Thymus (tissue), 14 donors: ENCODE data around the gene SKAP2. TPM values are rescaled to one million over a fixed set of nuclear protein-coding genes. Genes with fewer than 3 reads are reported as not detected.
A peak's percentile ranks its signal among the peaks of the same experiment; 100 is the strongest.

Source experiments
- DNase-seq, 9 donors: peaks; one replicate each; pipeline ENCODE4 v3.0.0-alpha.2; 2013; ENCODE audit warnings: low spot score in 9 of 9, low read depth in 6 of 9, missing footprints in 1 of 9
- H3K27ac ChIP-seq, 2 donors: one replicate each; pipeline ENCODE4 v1.5.1; 2013; ENCODE audit warnings: control low read depth in 1 of 2, low read depth in 1 of 2, low read length in 1 of 2, mild to moderate bottlenecking in 1 of 2, moderate library complexity in 1 of 2
- H3K27me3 ChIP-seq, 2 donors: one replicate each; pipeline ENCODE4 v1.5.1; 2013; ENCODE audit warnings: low read length in 1 of 2; ENCODE audit not compliant: control insufficient read depth in 2 of 2, insufficient read depth in 1 of 2
- H3K36me3 ChIP-seq, 2 donors: one replicate each; pipeline ENCODE4 v1.5.1; 2013; ENCODE audit warnings: low read length in 1 of 2, mild to moderate bottlenecking in 1 of 2, moderate library complexity in 1 of 2; ENCODE audit not compliant: control insufficient read depth in 2 of 2, insufficient read depth in 2 of 2
- H3K4me1 ChIP-seq, 2 donors: one replicate each; pipeline ENCODE4 v1.5.1; 2013; ENCODE audit warnings: low read length in 2 of 2; ENCODE audit not compliant: control insufficient read depth in 2 of 2, insufficient read depth in 2 of 2
- H3K4me3 ChIP-seq, 2 donors: one replicate each; pipeline ENCODE4 v1.5.1; 2013; ENCODE audit warnings: low read length in 2 of 2, control low read depth in 1 of 2, mild to moderate bottlenecking in 1 of 2
- H3K9me3 ChIP-seq, 2 donors: one replicate each; pipeline ENCODE4 v1.5.1; 2013; ENCODE audit warnings: low read length in 1 of 2, mild to moderate bottlenecking in 1 of 2; ENCODE audit not compliant: control insufficient read depth in 2 of 2, insufficient read depth in 1 of 2
- WGBS: extraction: QIAGEN DNeasy Blood & Tissue Kit; methylation state at CpG from one replicate; pipeline ENCODE4 v1.1.7; 2013; 5-methylcytosine and 5-hydroxymethylcytosine counted together
- long read RNA-seq, 10 donors: transcript quantifications; one replicate each; lab custom pipeline, GENCODE V29; 2026
- polyA plus RNA-seq: library from polyadenylated mRNA; stranded (reverse); fragments of 200-250 nt; gene quantifications from one replicate; pipeline ENCODE4 v1.2.3, GENCODE V29; 2013
- total RNA-seq: library from RNA; stranded (reverse); fragments of 120-200 nt; gene quantifications from one replicate; pipeline ENCODE4 v1.2.4, GENCODE V29; 2013
- donor health status: healthy.

The SKAP2 gene
- total RNA-seq (9.8 TPM), polyA plus RNA-seq (10.6 TPM)
- long read RNA-seq, donor 1: 0 reads
- long read RNA-seq, donor 2: 0 reads
- long read RNA-seq, donor 3, partial matches to known transcripts: 0 of 4 reads
- long read RNA-seq, donor 3, other reads (novel, unspliced or antisense): 0 of 4 reads
- long read RNA-seq, donor 4, partial matches to known transcripts: 0 of 3 reads
- long read RNA-seq, donor 4, other reads (novel, unspliced or antisense): 0 of 3 reads
- long read RNA-seq, donor 5, transcript SKAP2-201 (13 exons, 3,998 nt): major isoform, 6 of 6 reads
- long read RNA-seq, donor 5, partial matches to known transcripts: 0 of 6 reads
- long read RNA-seq, donor 5, other reads (novel, unspliced or antisense): 0 of 6 reads
- long read RNA-seq, donor 6, partial matches to known transcripts: 0 of 3 reads
- long read RNA-seq, donor 6, other reads (novel, unspliced or antisense): 0 of 3 reads
- long read RNA-seq, donor 7, transcript SKAP2-201 (13 exons, 3,998 nt): major isoform, 6 of 6 reads
- long read RNA-seq, donor 7, partial matches to known transcripts: 0 of 6 reads
- long read RNA-seq, donor 7, other reads (novel, unspliced or antisense): 0 of 6 reads
- long read RNA-seq, donor 8, transcript SKAP2-201 (13 exons, 3,998 nt): major isoform, 7 of 7 reads
- long read RNA-seq, donor 8, partial matches to known transcripts: 0 of 7 reads
- long read RNA-seq, donor 8, other reads (novel, unspliced or antisense): 0 of 7 reads
- long read RNA-seq, donor 9, partial matches to known transcripts: 0 of 4 reads
- long read RNA-seq, donor 9, other reads (novel, unspliced or antisense): 0 of 4 reads
- long read RNA-seq, donor 10, partial matches to known transcripts: 9 of 12 reads
- long read RNA-seq, donor 10, other reads (novel, unspliced or antisense): 0 of 12 reads

- no peaks in the 10 kb centered on the region for H3K9me3 ChIP-seq
- peaks cover 4 to 5% of the 10 kb centered on the region in 2 donors for H3K4me1 ChIP-seq
- no peaks in the 10 kb centered on the region for H3K36me3 ChIP-seq
- peak; percentile 86 to 97 (median 91) for DNase-seq
- peak within 1 kb of the TSS; percentile 85 to 88 for H3K27ac ChIP-seq
- peaks cover 0 to 6% of the 10 kb centered on the region in 2 donors for H3K27me3 ChIP-seq
- under 1% methylated on average over 52 of the region's 52 CpGs for WGBS
- H3K4me3 ChIP-seq: peak within 1 kb of the TSS; percentile 85 to 94
Measured at GRCh38 chr7:26864309-26865093, at the start of gene SKAP2. SKAP2 (minus strand) TSS chr7:26864590; CDS start chr7:26864429, 161 bp downstream.

- Histone ChIP-seq H3K4me3 (no peak overlapping the region), H3K4me1 (no peaks in the 10 kb centered on the region), H3K9me3 (no peaks in the 10 kb centered on the region), H3K36me3 (no peaks in the 10 kb centered on the region), H3K27me3 (no peaks in the 10 kb centered on the region), H3K27ac (no peak overlapping the region)
- WGBS: 96% methylated on average over 1 of the region's 1 CpG
- no peak for DNase-seq
Measured at GRCh38 chr7:26912933-26913536, 48.6 kb upstream of the SKAP2 start.

GRCh38 chr7:26912338-26912737 lies 47.9 kb upstream of the SKAP2 start:
- Histone ChIP-seq H3K4me3 (no peak overlapping the region), H3K4me1 (no peaks in the 10 kb centered on the region), H3K9me3 (no peaks in the 10 kb centered on the region), H3K27me3 (no peaks in the 10 kb centered on the region), H3K27ac (no peak overlapping the region), H3K36me3 (no peaks in the 10 kb centered on the region)
- no peak for DNase-seq

- Histone ChIP-seq H3K4me1 (no peaks in the 10 kb centered on the region), H3K9me3 (no peaks in the 10 kb centered on the region), H3K27me3 (no peaks in the 10 kb centered on the region), H3K4me3 (no peak overlapping the region), H3K27ac (no peak overlapping the region), H3K36me3 (no peaks in the 10 kb centered on the region)
- WGBS: 98% methylated on average over 4 of the region's 4 CpGs
- no peak for DNase-seq
Measured at GRCh38 chr7:26910221-26910620, 45.8 kb upstream of the SKAP2 start.

GRCh38 chr7:26900251-26900650 lies 35.9 kb upstream of the SKAP2 start:
- Histone ChIP-seq H3K27me3 (no peaks in the 10 kb centered on the region), H3K27ac (no peak overlapping the region), H3K4me1 (no peaks in the 10 kb centered on the region), H3K36me3 (no peaks in the 10 kb centered on the region), H3K4me3 (no peak overlapping the region), H3K9me3 (no peaks in the 10 kb centered on the region)
- DNase-seq: no peak

- Histone ChIP-seq H3K27me3 (no peaks in the 10 kb centered on the region), H3K9me3 (no peaks in the 10 kb centered on the region), H3K27ac (no peak overlapping the region), H3K4me3 (no peak overlapping the region), H3K4me1 (no peaks in the 10 kb centered on the region), H3K36me3 (no peaks in the 10 kb centered on the region)
- 90% methylated on average over 1 of the region's 1 CpG for WGBS
- DNase-seq: no peak
Measured at GRCh38 chr7:26899519-26899918, 35.1 kb upstream of the SKAP2 start.

- no peak overlapping the region for H3K4me3 ChIP-seq
- 93% methylated on average over 2 of the region's 2 CpGs for WGBS
- no peaks in the 10 kb centered on the region for H3K27me3 ChIP-seq
- no peak for DNase-seq
- H3K9me3 ChIP-seq: no peaks in the 10 kb centered on the region
- no peak overlapping the region for H3K27ac ChIP-seq
- H3K36me3 ChIP-seq: no peaks in the 10 kb centered on the region
- H3K4me1 ChIP-seq: no peaks in the 10 kb centered on the region
Measured at GRCh38 chr7:26898891-26899290, 34.5 kb upstream of the SKAP2 start.

- no peaks in the 10 kb centered on the region for H3K4me1 ChIP-seq
- DNase-seq: no peak
- H3K36me3 ChIP-seq: no peaks in the 10 kb centered on the region
- 99% methylated on average over 1 of the region's 1 CpG for WGBS
- no peaks in the 10 kb centered on the region for H3K27me3 ChIP-seq
- no peaks in the 10 kb centered on the region for H3K9me3 ChIP-seq
- H3K4me3 ChIP-seq: no peak overlapping the region
- no peak overlapping the region for H3K27ac ChIP-seq
Measured at GRCh38 chr7:26897928-26898327, 33.5 kb upstream of the SKAP2 start.
